Measurements from ENCODE around the gene NCBP2.
A peak's percentile ranks its signal among the peaks of the same experiment; 100 is the strongest.

NCBP2 gene

DNA sequence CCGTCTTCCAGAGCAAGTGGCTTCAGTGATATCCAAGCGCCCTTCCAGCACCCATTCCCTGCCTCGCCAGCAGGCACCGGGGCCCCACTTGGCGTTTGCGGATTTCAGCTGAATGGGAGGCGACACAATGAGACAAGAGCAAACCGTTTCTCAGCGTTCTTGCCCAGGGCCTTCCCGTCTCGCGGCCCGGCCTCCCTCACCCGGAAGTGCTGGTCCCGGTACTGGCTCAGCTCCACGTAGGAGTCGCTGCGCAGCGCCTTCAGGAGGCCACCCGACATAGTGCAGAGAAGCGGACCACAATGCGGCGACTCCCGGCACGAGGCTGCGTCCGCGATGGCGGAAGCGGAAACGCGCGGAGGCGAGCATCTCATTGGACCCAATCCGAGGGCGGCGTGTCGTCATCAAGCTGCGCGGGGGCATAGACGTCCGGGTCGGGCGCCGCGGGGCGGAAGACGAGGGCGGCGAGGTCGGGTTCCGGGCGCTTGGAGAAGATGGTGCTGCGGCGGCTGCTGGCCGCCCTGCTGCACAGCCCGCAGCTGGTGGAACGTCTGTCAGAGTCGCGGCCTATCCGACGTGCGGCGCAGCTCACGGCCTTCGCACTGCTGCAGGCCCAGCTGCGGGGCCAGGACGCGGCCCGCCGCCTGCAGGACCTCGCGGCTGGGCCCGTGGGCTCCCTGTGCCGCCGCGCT is at the start of gene NCBP2:
TSS of gene NCBP2 (minus strand) at position 303 of the 689 bp plus-strand sequence. CDS start at position 278, 25 bp downstream.
- DNase-seq = peak; percentile 98

DNA sequence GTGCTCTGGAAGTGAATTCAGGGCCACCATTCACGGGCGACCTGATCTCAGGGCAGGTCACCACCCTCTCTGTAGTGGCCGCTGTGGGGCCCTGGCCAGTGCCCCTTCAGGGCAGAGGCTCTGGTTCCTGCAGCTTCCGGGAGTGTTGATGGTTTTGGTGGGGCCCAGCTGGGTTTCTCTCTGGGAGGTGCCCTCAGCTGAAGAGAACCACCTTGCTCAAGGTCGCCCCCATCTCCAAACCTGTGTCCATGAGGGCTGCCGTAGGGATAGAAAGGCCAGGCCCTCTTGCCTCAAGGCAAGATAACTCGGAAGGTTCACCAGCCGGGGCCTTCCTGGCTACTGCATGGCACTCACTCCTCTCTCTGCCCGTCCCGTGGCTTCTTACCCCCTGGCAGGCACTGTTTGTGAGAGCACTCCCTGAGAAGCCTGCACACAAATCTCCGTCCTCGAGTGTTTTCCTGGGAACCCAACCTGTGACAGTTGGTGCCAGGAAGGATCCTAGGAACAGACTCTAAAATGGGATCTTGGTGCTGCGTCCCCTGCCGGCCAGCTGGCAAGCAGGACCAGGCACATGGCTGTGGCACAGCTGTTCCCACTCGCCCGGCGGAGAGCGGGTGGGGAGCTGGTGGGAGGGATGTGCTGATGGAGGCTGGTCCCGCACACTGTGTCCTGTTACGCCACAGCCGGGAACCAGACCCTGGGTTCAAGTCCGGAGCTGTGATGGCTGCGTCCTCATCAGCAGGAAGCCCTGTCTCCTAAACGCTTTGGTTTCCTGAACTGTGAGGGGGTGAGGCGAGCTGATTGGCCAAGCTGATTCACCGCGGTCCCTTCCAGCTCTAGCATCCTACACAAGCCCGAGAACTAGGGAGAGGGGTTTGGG is 49.5 kb upstream of the NCBP2 start:
- DNase-seq = no peak

DNA sequence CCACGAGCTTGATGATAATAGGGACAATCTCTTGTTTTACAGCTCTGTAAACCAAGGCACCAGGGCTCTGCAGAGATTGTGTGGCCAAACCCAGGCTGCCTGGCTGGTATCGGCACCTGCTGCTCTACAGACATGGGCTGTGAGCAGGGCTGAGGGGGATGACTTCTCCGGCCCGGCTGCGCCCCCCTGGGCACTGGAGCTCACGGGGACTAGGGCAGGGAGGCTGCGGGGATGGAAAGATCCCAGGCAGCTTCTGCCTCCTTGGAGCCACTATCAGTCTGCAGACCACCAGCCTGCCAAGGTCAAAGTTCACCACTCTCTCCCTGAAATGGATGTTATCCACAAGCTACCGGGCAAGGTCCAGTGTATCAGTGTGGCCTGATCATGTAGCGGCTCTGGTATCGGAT is 48.3 kb upstream of the NCBP2 start:
- no peak for DNase-seq

DNA sequence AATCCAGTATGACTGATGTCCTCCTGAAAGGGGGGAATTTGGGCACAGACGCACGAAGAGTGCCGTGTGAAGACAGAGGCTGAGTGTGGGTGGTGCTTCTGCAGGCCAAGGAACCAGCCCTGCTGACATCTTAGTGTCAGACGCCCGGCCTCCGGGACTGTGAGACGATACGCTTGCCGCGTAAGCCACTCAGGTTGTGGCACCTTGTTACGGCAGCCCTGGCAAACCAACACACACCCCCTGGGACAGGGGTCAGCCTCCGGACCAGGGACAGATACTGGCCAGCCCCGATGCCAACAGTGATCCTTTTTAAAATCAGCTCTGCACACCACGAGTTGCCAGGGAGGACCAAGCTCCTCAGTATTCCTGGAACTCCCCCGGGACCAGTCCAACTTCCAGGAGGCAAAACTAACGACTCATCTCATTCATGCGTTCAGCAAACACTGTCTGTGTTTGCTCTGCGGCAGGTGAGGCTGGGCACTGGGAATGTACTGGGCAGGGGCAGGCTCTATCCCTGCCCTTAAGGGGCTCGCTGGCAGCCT is 47.5 kb upstream of the NCBP2 start:
- no peak for DNase-seq

DNA sequence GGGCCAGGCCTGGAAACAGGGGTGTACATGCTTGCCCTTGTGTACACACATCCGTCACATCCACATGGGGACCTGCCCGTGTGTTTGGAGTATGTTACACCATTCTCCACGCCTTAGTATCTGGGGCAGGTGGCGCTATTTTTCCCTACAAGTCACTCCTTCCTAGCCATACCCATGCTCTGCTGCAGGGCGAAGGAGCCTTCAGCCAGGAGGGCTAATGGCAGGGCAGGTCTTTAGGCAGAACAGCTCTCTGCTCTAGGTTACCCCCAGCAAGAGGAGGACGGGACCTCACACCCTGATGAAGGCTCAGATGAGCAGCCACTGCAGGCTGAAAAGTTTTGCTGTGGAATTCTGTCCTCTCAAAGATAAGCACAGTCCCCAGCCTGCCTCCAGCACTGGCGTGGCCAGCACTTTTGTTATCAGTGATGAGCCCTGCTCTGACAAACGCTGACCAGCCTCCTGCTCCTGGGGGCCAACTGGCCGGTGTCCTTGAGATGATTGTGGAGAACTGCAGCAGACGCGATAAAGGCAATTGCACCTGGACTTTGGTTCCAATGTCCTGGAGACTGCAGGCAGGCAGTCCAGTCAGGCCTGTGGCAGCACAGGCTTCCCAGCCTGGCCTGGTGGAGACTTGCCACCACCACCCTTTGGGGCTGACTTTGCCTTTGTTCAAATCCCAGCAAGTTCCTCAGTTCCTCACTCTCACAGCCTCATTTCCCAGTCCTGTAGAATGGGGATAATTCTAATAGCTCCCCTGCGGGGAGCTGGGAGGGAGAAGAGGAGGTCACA is 46.1 kb upstream of the NCBP2 start:
- DNase-seq = no peak

DNA sequence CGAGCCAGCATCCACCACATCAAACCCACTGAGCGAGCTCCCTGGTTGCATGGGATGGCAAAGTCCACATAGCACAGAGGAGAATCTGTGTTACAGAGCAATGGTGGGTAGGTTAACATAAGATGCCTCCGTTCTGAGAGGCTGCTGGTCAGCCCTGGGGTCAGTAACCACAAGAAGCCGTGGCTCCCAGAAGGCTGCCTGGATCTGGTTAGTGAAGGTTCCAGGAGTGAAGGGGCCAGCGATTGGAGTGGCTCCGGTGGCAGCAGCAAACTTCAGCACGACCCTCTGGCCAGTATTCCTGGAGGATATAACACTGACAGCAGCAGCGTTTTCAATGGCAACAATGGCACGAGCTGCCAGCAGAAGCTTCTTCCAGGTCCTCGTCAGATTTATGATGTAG is 44.7 kb upstream of the NCBP2 start:
- DNase-seq = no peak

DNA sequence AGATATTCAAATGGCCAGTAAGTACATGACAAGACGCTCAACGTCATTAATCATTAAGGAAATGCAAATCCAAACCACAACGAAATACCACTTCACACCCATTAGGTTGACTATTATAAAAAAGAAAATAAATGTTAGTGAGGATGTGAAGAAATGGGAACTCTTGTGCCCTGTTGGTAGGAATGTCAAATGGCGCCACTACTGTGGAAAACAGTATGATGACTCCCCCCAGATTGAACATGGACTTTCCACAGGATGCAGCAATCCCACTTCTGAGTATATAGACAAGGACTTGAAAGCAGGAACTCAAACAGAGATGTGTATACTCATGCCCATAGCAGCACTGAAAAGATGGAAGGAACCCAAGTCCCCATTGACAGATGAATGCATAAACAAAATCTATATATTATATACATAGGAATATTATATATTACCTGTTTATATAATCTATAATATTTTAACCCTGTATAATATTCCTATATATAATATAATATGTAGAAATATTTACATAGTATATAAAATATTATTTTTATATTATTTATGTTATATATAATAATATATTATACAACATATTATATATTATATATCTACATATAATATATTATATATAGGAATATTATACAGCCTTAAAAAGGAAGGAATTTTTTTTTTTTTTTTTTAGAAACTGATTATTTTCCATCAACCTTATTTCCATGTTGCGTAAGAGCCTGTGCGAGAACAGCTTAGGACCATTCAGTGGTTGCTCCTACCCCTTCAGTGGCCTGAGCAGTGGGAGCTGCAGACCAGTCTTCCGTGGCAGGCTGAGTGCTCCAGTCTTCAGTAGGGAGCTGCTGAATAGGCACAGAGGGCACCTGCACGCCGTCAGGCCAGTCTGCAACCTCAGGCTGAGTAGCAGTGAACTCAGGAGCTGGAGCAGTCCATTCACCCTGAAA is 43.9 kb upstream of the NCBP2 start:
- no peak for DNase-seq

DNA sequence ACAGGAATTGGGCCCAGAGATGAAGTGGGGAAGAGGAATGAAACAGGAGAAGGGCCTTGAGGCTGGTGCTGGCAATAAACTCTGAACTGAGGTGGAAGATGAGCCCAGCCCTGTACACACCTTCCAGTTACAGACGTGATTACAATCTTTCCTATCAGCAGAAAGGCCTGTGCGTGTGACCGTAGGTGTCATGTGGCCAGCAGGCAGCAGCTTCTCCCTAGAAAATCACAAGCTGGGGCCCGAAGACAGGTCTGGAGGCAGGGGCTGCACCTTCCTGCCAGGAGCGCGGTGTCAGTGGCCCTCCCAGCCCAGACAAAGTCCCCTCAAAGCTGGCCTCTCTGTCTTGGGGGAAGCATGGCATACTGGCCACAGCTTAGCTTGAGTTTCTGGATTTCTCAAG is 43.0 kb upstream of the NCBP2 start:
- no peak for DNase-seq

DNA sequence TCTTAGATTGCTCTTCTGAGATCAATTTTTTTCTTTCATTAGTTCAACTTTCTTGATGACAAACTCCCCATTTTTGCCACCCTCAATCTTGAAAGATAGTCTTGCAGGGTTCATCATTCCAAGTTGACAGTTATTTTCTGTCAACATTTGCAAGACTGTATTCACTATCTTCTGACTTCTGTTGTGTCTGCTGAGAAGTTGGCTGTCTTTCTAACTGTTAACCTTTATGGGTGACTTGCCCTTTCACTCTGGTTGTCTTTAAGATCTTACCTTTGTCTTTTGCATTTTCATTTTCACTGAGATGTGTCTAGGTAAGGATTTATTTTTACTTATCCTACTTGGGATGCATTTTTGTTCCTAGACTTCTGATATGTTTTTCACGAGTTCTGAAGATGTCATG is 40.9 kb upstream of the NCBP2 start:
- DNase-seq = no peak

DNA sequence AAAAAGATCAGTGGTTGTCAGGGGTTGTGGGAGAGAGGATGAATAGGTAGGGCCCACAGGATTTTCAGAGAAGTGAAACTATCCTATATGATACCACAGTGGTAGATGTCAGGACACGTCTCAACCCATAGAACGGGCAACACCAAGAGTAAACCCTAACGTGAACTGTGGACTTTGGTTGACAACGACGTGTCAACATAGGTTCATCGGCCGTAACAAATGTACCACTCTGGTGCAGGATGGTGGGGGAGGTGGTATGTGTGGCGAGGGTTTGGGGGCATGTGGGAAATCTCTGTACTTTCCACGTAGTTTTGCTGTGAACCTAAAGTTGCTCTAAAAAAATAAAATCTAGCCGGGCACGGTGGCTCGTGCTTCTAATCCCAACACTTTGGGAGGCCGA is 39.3 kb upstream of the NCBP2 start:
- no peak for DNase-seq

DNA sequence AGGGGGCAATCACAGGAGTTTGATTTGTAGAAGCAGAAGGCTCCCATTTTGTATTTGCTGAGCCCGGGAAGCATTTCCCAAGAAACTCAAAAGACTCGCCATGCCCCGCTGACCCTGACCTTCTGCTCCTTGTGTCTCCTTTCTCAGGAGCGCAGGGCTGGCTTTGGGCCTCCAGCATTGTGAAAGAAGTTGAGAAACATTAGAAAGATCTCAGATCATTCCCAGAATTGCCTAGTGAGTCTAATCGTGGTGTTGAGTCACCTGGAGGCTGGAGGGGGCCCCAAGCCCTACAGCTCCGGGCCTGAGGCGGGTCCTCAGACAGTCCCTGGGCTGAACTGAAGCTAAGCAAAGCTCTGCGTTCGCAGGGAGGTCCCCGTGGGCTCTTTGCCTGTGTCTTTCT is 37.2 kb upstream of the NCBP2 start:
- DNase-seq = no peak

DNA sequence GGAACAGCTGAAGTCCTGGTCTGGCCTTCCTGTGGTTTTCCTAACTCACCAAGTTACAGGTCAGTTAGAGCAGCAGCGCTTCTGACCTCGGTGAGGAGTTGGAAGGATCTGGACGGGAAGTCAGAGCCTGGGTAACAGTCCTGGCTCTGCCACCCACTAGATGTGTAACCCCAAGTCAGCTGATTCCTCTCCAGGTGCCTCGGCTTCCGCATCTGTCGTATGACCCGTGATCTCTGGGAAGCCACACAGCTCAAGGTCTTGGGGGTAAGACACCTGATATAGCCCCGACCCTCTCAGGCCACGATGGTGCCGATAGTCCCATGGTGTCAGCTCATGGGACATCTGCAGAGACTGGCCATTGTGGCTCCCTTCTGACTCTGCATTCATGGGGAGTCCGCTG is 34.6 kb upstream of the NCBP2 start:
- DNase-seq = no peak

DNA sequence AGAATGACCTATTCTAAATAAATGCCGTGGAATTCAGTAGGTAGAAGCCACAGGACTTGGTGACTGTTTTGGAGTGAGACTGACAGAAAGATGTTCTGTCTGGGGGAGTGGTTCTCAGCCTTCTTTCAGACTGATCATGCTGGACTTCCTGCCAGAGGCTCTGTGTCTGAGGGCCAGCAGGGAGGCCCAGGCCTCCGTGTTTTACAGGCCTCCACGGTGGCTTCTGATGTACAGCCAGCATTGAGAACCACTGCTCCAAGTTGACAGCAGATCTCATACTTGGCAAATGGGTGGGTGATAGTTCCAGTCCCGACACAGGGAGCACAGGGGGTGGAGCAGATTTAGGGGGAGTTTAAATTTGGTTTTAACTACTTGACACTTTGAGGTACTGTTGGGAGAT is 33.0 kb upstream of the NCBP2 start:
- DNase-seq = no peak

DNA sequence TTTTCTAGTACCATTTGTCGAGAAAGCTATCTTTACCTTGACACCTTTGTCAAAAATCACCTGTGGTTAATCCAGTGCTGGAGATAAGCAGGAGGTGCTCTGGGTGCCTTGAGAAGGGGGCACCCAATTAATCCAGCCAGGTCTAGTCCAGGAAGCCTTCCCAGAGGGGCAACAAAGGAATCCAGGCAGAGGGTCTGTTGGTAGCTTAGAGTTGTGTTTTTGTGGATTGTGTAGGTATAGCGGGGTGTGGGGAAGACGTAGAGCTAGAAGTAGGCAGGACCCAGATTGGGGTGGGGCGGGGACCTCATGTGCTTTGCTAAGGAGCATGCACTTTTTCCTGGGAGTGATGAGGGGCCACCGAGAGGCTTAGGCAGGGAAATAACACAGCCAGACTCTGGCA is 32.3 kb upstream of the NCBP2 start:
- no peak for DNase-seq

DNA sequence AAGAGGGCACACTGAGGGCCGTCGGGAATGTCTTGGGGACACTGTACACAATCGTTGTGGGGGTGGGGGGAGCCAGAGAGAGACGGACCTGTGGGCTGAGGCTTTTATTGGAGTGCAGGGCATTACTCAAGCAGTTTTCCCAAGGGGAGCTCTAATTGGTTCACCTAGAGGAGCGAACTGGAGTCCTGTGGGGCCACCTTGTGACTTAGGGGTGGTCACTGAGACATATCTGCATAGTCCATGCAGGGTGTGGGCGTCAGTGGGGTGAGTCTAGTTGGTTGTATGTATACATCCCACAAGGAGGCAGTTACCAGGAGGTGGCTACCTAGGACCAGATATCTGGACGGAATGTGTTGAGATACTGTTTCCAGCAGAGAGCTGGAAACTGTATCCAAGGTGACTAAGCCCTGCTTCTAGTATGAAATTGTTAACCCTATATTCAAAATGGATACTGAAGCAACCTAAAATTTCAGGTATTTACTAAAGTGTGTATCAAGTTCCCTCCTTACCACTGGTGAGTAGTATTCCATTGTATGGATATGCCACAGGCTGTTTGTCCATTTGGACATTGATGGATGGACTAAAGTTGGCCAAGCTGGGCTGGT is 28.9 kb upstream of the NCBP2 start:
- no peak for DNase-seq

DNA sequence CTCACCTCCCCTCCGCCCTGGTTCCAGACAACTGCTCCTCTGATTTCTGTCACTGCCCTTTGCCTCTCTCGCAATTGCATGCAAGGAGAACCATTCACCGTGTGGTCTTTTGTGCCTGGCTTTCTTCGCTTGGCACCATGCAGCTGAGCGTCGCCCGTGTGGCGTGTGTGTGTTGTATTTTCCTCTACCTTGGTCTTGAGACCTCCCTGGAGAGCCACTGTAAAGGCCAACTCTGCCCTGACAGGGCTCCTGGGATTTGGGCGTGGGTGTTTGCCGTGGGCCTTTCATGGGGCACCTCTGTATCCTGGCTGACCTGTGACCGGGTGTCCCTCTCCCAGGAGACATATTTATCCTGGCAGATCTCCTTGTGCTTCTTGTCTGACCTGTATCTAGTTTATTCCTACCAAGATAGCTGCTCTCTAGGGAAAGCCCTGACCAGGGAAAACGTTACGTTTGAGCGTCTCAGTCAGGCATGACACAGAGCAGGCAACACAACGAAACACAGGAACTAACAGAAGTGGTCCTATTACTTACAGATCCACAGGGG is 28.3 kb upstream of the NCBP2 start:
- DNase-seq = no peak

DNA sequence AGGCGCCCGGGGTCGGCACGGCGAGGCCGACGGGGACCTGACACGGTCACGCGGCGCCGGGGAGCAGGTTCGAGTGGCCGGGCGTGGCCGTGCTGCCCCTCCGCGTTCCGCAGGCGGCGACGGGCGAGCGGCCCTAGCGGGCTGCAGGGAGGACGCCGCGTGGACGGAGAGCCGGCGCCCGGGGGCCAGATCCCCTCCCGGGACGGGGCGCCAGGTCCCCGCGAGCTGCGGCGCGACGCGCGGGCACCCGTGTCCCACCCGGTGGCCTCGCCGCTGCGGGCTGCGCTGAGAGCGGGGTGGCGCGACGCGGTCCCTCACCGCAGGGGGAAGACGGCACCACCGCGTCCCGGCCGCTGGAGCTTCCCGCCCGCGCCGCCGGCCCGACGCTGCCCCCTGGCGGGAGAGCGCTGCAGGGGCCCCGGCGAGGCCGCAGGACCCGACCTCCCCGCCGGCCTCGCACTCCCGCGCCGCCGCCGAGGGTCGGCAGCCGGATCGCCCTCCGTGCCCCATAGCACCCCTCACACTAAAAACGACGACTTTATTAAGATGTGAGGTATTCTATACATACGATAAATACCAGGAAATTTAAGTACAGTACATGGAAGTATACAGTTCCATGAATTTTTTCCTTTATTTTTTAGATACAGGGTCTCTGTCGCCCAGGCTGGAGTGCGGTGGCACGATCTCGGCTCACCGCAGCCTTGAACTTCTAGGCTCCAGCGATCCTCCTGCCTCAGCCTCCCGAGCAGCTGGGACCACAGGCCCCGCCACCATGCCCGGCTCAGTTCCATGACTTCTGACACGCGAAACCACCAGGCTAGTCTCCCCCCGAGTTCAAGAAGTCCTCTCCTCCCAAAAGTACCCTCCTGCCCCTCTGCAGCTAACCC is 27.6 kb upstream of the NCBP2 start:
- peak; percentile 70 for DNase-seq

DNA sequence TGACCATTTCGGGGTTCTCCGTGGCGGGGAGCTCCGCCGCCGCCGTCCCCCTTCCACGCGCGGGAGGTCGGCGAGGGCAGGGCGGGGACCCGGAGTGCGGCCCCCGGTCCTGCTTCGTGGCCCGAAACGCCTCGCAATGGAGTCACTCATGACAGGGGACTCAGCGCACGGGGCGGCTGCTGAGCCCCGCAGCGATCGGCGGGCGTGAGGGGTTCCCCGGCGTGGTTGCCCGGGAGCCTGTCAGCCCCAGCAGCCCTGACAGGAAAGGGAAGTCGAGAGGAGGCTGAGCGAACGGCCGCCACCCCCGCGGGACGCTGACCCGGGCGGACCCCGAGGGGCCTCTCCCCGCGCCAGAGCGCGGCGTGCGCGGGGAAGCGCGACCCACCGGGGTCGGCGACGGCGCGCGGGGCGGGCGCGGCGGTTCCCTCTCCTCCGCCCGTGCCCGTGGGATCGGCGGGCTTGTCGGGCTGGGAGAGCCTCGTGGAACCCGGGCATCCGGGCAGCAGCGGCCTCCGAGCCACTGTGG is 26.9 kb upstream of the NCBP2 start:
- DNase-seq = peak; percentile 40

DNA sequence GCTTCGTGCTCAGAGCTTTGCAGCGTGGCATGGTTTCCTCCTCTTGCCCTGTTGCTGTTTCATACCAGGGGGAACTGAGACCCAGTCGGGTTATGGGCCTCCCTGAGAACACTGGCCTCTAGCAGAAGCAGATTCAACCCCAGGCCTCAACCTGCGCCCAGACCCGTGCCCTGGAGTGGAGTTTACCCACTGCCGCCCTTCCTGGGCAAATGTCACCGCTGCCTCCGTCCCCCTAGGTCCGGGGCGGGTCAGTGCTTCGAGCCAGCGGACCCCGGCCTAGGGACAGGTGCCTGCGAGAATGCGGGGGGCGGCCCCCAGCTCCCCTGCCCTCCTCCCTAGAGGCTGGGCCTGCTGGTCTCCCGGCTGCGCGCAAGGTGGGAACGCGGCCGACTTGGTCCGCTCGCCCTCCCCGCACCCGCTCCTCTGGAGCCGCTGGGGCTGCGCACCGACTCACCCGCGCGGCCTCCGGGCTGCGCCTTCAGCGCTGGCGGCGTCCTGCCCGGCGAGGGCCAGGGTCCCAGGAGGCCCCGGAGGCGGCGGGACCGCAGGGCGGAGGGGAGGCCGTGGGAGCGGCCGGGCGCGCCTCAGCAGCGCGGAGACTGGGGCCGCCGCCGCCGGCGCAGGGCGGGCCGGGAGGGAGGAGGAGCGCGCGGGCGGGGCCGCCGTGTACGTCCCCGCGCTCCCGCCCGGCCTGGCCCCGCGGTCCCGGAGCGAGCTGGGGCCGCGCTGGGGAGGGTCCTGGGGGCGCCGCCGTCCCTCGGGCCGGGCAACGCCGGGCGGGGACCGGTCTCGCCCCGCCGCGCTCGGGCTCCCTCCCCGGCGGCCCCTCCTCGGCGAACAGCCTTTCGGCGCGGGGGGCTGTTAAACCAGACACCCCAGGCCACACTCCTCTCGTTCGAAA is 26.2 kb upstream of the NCBP2 start, which contains the start of gene PIGZ:
TSS of gene PIGZ (minus strand) at position 601 of the 901 bp plus-strand sequence. CDS start 16,802 bp downstream, outside the sequence.
- peak; percentile 54 for DNase-seq
